K562 (cell line): ENCODE measurements around the gene TCEAL8. TPM values are rescaled to one million over a fixed set of nuclear protein-coding genes. Genes with fewer than 3 reads are reported as not detected.
A peak's percentile ranks its signal among the peaks of the same experiment; 100 is the strongest.

Experiments used
- BRD9 ChIP-seq: fragments of 450-650 bp; IDR thresholded peaks from 2 replicates; pipeline ENCODE4 v1.6.1; 2018; ENCODE audit warnings: low read depth; ENCODE audit not compliant: partially characterized antibody
- CBX5 ChIP-seq: IDR thresholded peaks from 2 replicates; pipeline ENCODE4 v1.6.1; 2014; ENCODE audit warnings: low read depth, borderline replicate concordance
- MECOM ChIP-seq: fragments of 250-450 bp; sonication (Bioruptor Pico); IDR thresholded peaks from 2 replicates; pipeline ENCODE4 v1.8.0; 2022; ENCODE audit warnings: inconsistent platforms
- NONO ChIP-seq, 2 experiments: fragments of 200-400 bp in 1 of 2; fragments of 450-650 bp in 1 of 2; formaldehyde crosslinking in 1 of 2; IDR thresholded peaks; 2 replicates each; pipeline ENCODE4 v1.6.1; 2017; ENCODE audit warnings: low read depth in 2 of 2, mild to moderate bottlenecking in 2 of 2, moderate library complexity in 2 of 2, low read length in 1 of 2
- PHF21A ChIP-seq: fragments of 450-650 bp; IDR thresholded peaks from 2 replicates; pipeline ENCODE4 v1.6.1; 2017; ENCODE audit warnings: low read depth, borderline replicate concordance
- POU5F1 ChIP-seq: fragments of 150-350 bp; IDR thresholded peaks from 2 replicates; pipeline ENCODE4 v1.6.1; 2014; ENCODE audit warnings: borderline replicate concordance, low read length, low read depth, mild to moderate bottlenecking; ENCODE audit not compliant: partially characterized antibody
- SIX5 ChIP-seq, 2 experiments: IDR thresholded peaks; 2 replicates each; pipeline ENCODE4 v1.6.1; 2011; ENCODE audit warnings: low read length in 2 of 2, borderline replicate concordance in 1 of 2, low read depth in 1 of 2, mild to moderate bottlenecking in 1 of 2, moderate library complexity in 1 of 2; ENCODE audit not compliant: insufficient read depth in 1 of 2
- SMARCB1 ChIP-seq: IDR thresholded peaks from 2 replicates; pipeline ENCODE4 v1.6.1; 2011; ENCODE audit warnings: improper control_type of control experiment, low read depth; ENCODE audit not compliant: insufficient read length
- TCFL5 ChIP-seq: fragments of 250-450 bp; sonication (Bioruptor Pico); conservative IDR thresholded peaks from 2 replicates; pipeline ENCODE4 v1.6.1; 2021; ENCODE audit warnings: mild to moderate bottlenecking, moderate library complexity, matching md5 sums
- TFAM ChIP-seq: fragments of 250-450 bp; sonication (Bioruptor Pico); conservative IDR thresholded peaks from 2 replicates; pipeline ENCODE4 v1.5.0; 2021; ENCODE audit warnings: mild to moderate bottlenecking, moderate library complexity
- THRAP3 ChIP-seq: fragments of 450-650 bp; IDR thresholded peaks from 2 replicates; pipeline ENCODE4 v1.6.1; 2016; ENCODE audit warnings: mild to moderate bottlenecking, inconsistent platforms, borderline replicate concordance
- ZFP30 ChIP-seq: fragments of 250-450 bp; sonication (Bioruptor Pico); IDR thresholded peaks from 2 replicates; pipeline ENCODE4 v1.8.0; 2022; ENCODE audit warnings: moderate library complexity, mild to moderate bottlenecking, inconsistent platforms, borderline replicate concordance
- ZNF780A ChIP-seq: fragments of 250-450 bp; sonication (Bioruptor Pico); IDR thresholded peaks from 2 replicates; pipeline ENCODE4 v1.5.0; 2021; ENCODE audit warnings: mild to moderate bottlenecking
- polyA plus RNA-seq, 8 experiments: library from polyadenylated mRNA; depleted of rRNA in 4 of 8; stranded (reverse) in 5 of 8; unstranded in 3 of 8; fragments of >200 nt; fragmentation: Nextera tagmentation in 2 of 8; fragmentation: Illumina TruSeq in 1 of 8; extraction: Ambion mirVana in 2 of 8; extraction: Trizol in 1 of 8; gene quantifications; 2 replicates each; pipeline versions ENCODE4 v1.2.1 to v1.2.3, GENCODE V29; 2011 to 2014; ENCODE audit warnings: inconsistent platforms in 1 of 8, missing spikeins in 1 of 8
- total RNA-seq, 7 experiments: library from RNA; depleted of rRNA in 6 of 7; stranded (reverse); fragments of >200 nt in 6 of 7; fragmentation: Illumina TruSeq in 2 of 7; extraction: Trizol in 2 of 7; gene quantifications; 2 replicates each; pipeline versions ENCODE4 v1.2.1 to v1.2.3, GENCODE V29; 2011 to 2021; ENCODE audit warnings: low replicate concordance in 1 of 7
- TF ChIP-seq, protein P1 (sequence below): fragments of 450-650 bp; IDR thresholded peaks from 2 replicates; pipeline ENCODE4 v1.6.1; 2016; ENCODE audit warnings: missing biosample characterization, missing genetic modification characterization
- TF ChIP-seq, protein P2 (sequence below), 3 experiments: IDR thresholded peaks in 2 of 3; conservative IDR thresholded peaks in 1 of 3; 2 replicates each; pipeline ENCODE4 v1.5.1; 2011 to 2012; ENCODE audit warnings: low read length in 3 of 3, mild to moderate bottlenecking in 3 of 3, control low read depth in 2 of 3, improper control_type of control experiment in 1 of 3, inconsistent platforms in 1 of 3, low read depth in 1 of 3, mixed read lengths in 1 of 3, moderate library complexity in 1 of 3; ENCODE audit not compliant: insufficient read depth in 2 of 3

Gene TCEAL8
- total and polyA plus RNA-seq, 9 of the 15 experiments (the other 6 are each of a cell fraction or from before 2014, with no cell fraction given), result 49.0 to 178 (median 101) TPM

DNA sequence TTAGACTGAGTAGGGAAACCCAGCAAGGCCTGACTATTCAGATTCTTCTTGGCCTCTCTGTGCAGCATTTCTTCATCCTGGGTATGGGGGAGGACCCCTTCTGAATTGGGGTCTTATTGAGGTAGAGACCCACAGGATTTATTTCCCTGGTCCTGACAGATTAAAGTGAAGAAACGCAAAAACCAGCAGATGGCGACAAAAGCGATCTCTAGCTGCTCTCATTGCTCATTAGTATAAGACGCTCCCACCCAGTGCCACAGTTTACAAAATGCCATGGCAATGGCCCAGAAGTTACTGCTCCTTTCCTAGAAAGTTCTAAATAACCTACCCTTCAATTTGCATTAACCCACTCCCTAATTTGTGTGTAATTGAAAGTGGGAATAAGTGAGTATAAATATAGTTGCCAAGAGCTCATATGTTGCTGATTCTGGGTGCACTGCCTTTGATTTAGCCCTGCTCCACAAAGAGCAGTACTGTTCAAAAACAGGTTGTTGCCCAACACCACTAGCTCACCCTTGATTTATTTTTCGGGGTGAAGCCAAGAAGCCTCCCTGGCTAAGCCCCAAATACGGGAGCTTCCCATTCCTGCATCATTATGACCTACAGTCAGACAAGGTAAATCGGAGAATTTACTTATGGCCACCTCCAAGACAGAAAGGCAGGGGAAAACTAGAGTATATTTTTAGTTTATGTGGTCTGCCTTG, 43.8 kb downstream of the TCEAL8 start (continued):
- no peak for TF ChIP-seq MECOM (CRISPR knock-in tag)
- TF ChIP-seq TCFL5 (CRISPR knock-in tag), result no peak
- no peak for TF ChIP-seq TFAM
- TF ChIP-seq, protein P1, sequence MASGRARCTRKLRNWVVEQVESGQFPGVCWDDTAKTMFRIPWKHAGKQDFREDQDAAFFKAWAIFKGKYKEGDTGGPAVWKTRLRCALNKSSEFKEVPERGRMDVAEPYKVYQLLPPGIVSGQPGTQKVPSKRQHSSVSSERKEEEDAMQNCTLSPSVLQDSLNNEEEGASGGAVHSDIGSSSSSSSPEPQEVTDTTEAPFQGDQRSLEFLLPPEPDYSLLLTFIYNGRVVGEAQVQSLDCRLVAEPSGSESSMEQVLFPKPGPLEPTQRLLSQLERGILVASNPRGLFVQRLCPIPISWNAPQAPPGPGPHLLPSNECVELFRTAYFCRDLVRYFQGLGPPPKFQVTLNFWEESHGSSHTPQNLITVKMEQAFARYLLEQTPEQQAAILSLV (tag), result no peak
- TF ChIP-seq, protein P2, sequence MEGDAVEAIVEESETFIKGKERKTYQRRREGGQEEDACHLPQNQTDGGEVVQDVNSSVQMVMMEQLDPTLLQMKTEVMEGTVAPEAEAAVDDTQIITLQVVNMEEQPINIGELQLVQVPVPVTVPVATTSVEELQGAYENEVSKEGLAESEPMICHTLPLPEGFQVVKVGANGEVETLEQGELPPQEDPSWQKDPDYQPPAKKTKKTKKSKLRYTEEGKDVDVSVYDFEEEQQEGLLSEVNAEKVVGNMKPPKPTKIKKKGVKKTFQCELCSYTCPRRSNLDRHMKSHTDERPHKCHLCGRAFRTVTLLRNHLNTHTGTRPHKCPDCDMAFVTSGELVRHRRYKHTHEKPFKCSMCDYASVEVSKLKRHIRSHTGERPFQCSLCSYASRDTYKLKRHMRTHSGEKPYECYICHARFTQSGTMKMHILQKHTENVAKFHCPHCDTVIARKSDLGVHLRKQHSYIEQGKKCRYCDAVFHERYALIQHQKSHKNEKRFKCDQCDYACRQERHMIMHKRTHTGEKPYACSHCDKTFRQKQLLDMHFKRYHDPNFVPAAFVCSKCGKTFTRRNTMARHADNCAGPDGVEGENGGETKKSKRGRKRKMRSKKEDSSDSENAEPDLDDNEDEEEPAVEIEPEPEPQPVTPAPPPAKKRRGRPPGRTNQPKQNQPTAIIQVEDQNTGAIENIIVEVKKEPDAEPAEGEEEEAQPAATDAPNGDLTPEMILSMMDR (IDR thresholded peaks at IDR 0.05 in 2 of 3, conservative IDR thresholded peaks at IDR 0.05 in 1 of 3; ENCODE audit: insufficient read depth in 2 of 3, low read depth in 1 of 3, low read length in 3 of 3), result peak; percentile 60 to 73 (median 69)
- no peak for TF ChIP-seq POU5F1
- TF ChIP-seq ZNF780A (CRISPR knock-in tag), result no peak
- TF ChIP-seq ZFP30, result no peak
- peak; percentile 30 for TF ChIP-seq BRD9
- no peak for TF ChIP-seq PHF21A
- no peak for TF ChIP-seq NONO (IDR thresholded peaks at IDR 0.05; ENCODE audit: low read depth in 2 of 2, low read length in 1 of 2)
- no peak for TF ChIP-seq THRAP3
- TF ChIP-seq CBX5, result no peak
- TF ChIP-seq SMARCB1, result no peak
- TF ChIP-seq SIX5 (IDR thresholded peaks at IDR 0.05; ENCODE audit: borderline replicate concordance in 1 of 2, insufficient read depth in 1 of 2, low read depth in 1 of 2, low read length in 2 of 2), result no peak
- TF ChIP-seq, all 486 proteins: peak for 16
